Embryonic facial prominence (tissue), 1 donor: ENCODE results near the gene POLE4.

ENCODE experiments used
- DNase-seq: peaks from one replicate; pipeline ENCODE4 v3.0.0-alpha.2; 2016; ENCODE audit errors: extremely low spot score

Gene POLE4

DNA sequence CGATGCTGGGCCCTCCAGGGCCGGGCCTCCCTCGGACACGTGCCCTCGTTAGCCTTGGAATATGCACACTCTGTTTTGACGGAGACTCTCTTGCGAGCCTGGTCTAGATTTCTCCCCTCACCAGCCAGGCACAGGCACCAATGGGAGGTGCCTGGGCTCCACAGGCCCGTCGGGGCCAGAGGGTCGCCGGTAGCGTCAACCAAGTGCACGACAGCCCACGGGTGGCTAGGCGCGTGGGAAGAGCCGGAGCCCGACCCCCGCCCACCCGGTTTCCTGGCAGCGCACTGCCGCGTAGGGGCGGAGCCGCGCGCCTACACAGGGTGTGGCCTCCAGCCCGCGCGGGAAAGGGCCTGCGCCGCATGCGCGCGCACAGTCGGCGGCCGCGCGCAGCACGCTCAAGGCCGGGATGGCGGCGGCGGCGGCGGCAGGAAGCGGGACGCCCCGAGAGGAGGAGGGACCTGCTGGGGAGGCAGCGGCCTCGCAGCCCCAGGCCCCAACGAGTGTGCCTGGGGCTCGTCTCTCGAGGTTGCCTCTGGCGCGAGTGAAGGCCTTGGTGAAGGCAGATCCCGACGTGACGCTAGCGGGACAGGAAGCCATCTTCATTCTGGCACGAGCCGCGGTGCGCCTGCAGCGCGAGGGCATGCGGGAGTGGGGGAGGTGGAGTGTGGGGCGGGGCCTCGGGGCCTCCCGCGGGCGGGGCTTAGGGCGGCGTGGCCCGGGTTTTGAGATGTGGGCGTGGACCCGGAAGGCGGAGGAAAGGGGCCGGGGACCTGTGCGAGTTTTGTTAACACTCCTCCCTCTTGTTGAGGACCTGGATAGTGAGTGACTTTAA, at the start of gene POLE4:
POLE4 (plus strand) TSS at position 370 of the 832 bp plus-strand sequence; CDS start at position 407, 37 bp downstream.
- DNase-seq, result peak; percentile 62

DNA sequence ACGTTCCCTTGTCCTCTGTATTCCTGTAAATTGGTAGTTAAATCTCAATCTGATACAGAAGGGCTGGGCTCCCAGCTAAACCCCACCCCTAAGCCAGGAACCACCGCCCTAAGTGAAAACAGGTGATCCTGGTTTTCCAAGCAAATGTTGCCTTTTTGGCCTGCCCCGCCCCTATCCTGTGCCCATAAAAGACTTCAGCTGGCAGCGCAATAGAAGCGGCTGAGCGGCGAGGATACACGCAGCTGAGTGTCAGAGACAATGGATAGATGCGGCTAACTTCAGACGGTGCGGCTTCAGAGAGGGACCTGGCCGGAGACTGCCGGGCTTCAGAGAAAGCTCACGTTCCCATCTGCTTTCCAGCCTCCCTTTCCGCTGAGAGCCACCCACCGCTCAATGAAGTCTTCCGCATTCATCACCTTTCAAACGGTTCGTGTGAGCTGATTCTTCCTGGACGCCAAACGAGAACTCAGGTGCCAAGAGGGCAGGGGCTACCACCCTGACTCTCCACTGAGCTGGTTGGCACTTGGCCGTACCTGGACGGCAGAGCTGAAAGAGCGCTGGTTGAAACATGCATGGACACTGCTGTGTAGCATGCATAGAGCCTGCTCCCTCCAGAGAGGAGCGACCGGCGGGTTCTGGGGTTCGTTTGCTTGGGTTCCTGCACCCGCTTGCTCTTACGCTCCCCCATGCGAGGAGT, 49.5 kb upstream of the POLE4 start:
- DNase-seq, result no peak

GRCh38 chr2:74910245-74910644, 48.2 kb upstream of the POLE4 start:
- DNase-seq, result no peak

GRCh38 chr2:74911061-74911460, 47.4 kb upstream of the POLE4 start:
- DNase-seq, result no peak

GRCh38 chr2:74915743-74916142, 42.7 kb upstream of the POLE4 start:
- DNase-seq, result no peak

GRCh38 chr2:74916394-74916793, 42.0 kb upstream of the POLE4 start:
- no peak for DNase-seq

DNA sequence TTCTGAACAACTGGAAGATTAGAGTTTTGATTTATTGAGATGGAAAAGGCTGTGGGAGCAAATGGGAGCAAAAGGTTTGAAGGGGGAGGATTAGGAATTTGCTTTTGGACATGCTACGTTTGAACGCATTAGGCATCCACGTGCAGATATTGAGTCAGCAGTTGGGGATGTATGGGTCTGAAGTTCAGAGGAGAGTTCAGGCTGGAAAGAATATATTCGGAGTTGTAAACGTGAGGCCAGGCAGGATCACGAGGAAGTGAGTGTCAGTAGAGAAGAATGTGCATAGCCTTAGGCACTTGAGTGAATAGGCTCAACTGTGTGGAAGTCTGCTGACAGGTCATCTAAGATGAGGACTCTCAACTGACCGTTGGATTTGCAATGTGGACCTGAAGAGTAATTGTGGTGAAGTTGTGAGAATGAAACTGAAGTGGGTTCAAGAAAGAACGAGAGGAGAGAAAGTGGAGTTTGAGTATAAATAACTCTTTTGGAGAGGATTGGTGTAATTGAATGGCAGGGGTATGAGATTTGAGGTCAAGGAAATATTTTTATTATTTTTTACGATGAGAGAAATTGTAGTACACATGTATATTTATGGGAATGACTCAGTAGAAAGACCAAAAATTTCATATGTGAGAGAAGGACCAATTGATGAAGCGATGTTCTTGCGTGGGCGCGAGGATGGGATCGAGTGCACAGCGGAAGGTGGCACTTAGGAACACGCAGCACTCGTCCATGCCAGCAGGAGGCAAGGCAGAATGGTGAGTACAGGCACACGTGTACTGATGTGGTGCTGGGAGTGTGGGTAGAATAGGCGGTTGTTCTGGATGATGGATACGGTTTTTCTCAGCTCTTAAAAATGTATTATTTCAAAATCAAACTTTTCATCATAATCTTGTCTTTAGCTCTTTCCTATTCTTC, 40.5 kb upstream of the POLE4 start:
- no peak for DNase-seq

DNA sequence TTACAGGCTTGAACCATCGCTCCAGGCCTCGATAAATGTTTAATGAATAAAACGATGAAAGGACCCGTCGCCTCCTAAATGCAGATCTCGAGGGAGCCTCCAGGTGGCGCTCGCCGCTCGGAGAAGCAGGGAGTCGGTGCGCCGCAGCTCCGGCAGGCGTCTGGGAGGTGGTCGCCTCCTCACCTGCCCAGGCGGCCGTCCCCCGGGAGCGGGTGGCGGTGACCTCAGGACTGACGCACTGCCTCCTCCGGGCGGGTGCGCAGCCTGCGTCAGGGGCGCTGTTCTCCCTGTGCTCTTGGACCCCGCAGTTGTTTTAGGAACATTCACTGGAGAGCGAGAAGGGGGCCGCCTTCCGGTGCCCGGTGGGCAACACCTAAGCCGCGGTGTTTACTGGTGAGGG, 38.6 kb upstream of the POLE4 start:
- no peak for DNase-seq

GRCh38 chr2:74921236-74921736, 37.2 kb upstream of the POLE4 start:
- no peak for DNase-seq

DNA sequence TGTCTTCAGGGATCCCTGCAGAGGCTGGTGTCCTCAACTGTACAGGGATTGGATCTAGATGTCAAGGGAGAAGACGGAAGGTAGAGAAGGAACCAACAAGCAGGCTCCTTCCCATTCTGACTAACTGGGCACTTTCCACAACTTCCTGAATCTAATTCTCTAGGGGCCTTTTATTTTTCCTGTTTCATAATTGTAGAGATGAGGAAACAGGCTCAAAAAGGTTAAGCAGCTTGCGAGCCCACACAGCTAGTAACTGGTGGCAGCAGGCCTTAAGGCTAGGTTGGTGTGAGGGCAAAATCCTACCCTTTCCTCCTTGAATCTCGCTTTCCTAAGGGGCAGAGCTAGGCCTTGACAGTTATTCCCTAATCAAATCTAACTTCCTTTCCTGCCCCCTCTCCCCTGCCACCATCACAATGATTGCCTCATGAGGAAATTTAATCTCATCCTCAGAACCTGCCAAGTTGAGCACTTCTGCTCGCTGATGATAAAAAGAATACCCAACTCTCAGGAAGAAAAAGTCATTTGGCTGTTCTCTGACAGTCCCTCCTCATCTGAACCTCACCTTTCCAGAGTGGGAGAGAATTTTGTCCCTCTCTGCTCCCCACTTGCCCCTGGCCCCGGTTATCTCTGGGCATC, 35.7 kb upstream of the POLE4 start:
- no peak for DNase-seq

DNA sequence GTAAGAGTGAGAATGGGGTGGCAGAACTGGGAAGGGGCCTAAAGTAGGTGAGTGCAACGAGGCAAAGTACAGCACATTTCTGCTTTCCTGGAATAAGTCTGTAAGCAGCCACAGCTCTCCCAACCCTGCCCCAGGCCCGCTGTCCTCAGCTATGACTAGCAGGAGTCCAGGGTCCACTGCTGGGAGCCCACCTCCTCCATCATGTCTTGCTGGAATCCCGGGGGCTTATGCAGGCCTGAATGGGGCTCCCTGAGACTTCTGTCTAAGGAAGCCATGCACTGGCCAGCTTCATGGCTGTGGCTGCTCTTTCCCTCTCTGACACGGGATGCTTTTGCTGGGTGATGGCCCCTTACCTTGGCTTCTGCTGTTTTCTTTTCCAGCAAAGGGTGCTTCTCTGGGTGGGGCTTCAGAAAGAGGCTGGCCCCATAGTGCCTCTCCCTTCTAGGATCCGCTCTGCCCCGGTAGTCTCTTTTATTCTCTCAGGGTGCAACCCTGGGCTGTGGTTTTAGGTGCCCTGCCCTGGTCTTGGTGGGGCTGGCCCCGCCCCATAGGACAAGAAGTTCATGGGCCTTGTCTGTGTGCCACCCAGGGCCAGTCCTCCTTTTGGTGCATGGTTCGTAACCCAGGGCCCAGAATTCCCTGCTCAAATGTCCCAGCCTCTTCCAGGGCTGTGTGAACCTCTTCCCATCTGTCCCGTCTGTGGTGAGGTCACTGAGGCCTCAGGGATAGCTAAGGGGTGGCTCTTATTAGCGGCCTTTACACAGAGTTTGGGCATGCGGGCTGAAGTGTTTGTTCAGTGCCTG, 33.8 kb upstream of the POLE4 start:
- DNase-seq, result no peak

- DNase-seq, result no peak
Measured at GRCh38 chr2:74925361-74925786, 33.1 kb upstream of the POLE4 start.

- DNase-seq, result no peak
Measured at GRCh38 chr2:74927621-74928020, 30.8 kb upstream of the POLE4 start.

GRCh38 chr2:74930811-74931486, 27.5 kb upstream of the POLE4 start:
- no peak for DNase-seq

DNA sequence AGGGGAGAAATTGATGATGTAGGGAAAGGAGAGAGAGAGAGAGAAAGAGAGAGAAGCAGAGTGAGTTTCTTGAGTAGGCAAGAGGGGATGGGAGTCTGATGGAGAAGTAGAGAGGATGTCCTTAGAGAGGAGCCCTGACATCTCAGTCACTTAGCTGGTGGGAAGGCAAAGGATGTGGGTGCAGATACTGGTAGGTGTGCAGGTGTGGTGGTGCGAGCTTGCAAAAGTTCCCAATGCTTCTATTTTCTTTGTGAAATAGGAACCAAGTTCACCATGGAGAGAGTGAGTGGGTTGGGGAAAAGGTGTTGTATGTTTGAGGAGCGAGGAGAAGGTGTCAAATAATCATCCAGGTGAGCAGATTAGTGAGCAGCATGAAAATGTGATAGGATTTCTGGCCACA, 26.5 kb upstream of the POLE4 start:
- DNase-seq, result no peak

DNA sequence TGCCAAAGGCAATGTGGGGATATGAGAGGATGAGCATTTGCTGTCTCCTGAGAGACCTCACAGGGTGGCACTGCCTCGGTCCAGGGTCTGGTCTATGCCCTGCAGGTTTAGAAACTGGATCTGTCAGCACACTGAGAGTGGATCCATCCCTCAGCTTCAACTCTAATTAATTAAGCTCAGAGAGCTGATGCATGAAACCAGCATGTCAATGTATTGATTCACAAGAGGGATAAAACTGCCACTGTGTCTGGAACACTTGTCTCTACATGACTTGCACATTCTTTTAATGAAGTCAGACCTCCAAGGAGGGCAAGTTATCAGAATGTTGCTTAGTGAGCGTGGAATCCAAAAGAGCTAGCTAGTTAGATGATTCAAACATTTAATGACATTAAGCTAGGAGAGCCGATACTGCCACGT, 22.5 kb upstream of the POLE4 start:
- DNase-seq, result no peak

DNA sequence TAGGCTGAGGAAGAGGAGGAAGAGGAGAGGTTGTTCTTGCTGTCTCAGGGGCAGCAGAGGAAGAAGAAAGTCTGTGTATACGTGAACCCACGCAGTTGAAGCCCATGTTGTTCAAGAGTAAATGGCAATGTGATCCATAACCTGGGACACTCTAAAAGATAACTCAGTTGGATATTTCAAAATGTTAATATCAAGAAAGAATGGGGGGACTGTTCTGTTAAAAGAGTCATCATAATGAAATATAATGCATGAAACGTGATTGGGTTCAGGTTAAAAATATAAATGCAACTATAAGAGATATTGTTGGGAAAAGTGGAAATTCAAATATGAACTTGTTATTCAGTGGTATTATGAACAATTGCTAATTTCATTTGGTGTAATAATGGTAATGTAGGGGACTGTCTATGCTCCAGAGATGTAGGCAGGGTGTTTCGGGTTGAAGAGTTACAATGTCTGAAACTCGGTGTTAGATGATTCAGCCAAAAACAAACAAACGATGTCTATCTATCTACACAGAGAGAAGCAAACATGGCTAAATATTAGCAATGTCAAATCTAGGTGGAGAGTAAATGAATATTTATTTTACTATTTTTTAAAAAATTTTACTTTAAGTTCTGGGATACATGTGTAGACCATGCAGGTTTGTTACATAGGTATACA, 21.1 kb upstream of the POLE4 start:
- DNase-seq, result no peak

GRCh38 chr2:74938264-74938663, 20.2 kb upstream of the POLE4 start:
- no peak for DNase-seq
